Ovary (tissue), 3 donors: ENCODE measurements around the gene GSTA2.

Experiments used
- CTCF ChIP-seq, 3 donors: fragments of 450-650 bp in 2 of 3; fragments of 200-600 bp in 1 of 3; IDR thresholded peaks; one replicate each; pipeline versions ENCODE4 v1.5.1 to v1.8.0; 2016 to 2022; ENCODE audit warnings: antibody characterized with exemption in 3 of 3, mild to moderate bottlenecking in 1 of 3
- EP300 ChIP-seq: sonication (generic); formaldehyde crosslinking; IDR thresholded peaks from one replicate; pipeline ENCODE4 v1.6.1; 2017; ENCODE audit warnings: antibody characterized with exemption
- donor health status: DM: no; HTN: no; CAD: no.

- TF ChIP-seq CTCF (IDR thresholded peaks at IDR 0.05) (no peak), EP300 (no peak)
These were observed 45.4 kb upstream of the GSTA2 start for GRCh38 chr6:52808660-52809059.
